ENCODE results near the gene PTMA.
"Not testable (repeated sequence)": the region's sequence is repeated elsewhere in the genome, so short reads cannot be mapped to it uniquely, and the experiment has no call there.

The PTMA gene

GRCh38 chr2:231713406-231713729 is 5.0 kb downstream of the PTMA start:
- not testable (repeated sequence) for H3K4me2 ChIP-seq (ENCODE audit: low read length); H2AFZ ChIP-seq (ENCODE audit: low read length); H3K4me3 ChIP-seq (ENCODE audit: low read depth, low read length, poor library complexity, severe bottlenecking); H3K9me3 ChIP-seq (ENCODE audit: low read length); H4K20me1 ChIP-seq (ENCODE audit: insufficient read depth, low read length); H3K27me3 ChIP-seq (ENCODE audit: insufficient read depth, low read length); H3K9me2 ChIP-seq (ENCODE audit: low read depth, low read length); H3K9ac ChIP-seq (ENCODE audit: low read length)
- peaks cover 34% of the 10 kb centered on the region for H3K4me1 ChIP-seq (ENCODE audit: insufficient read depth, low read length, severe bottlenecking)
- peaks cover 38% of the 10 kb centered on the region for H3K79me2 ChIP-seq (ENCODE audit: insufficient read depth, low read length)
- peaks cover 35% of the 10 kb centered on the region for H3F3A ChIP-seq (ENCODE audit: insufficient read depth, low read length)
- H3K27ac ChIP-seq (ENCODE audit: low read depth, low read length, poor library complexity, severe bottlenecking), result peak overlapping the region; percentile 90
- peaks cover 54% of the 10 kb centered on the region for H3K36me3 ChIP-seq (ENCODE audit: insufficient read depth, low read length)

- H3F3A ChIP-seq (ENCODE audit: insufficient read depth, low read length), result peaks cover 35% of the 10 kb centered on the region
- H3K4me2 ChIP-seq (ENCODE audit: low read length), result no peak overlapping the region; the same call in 1 of the 2 replicates
- peak overlapping the region; percentile 18; the same call in 1 of the 2 replicates for H3K9ac ChIP-seq (ENCODE audit: low read length)
- TF ChIP-seq, protein P1, sequence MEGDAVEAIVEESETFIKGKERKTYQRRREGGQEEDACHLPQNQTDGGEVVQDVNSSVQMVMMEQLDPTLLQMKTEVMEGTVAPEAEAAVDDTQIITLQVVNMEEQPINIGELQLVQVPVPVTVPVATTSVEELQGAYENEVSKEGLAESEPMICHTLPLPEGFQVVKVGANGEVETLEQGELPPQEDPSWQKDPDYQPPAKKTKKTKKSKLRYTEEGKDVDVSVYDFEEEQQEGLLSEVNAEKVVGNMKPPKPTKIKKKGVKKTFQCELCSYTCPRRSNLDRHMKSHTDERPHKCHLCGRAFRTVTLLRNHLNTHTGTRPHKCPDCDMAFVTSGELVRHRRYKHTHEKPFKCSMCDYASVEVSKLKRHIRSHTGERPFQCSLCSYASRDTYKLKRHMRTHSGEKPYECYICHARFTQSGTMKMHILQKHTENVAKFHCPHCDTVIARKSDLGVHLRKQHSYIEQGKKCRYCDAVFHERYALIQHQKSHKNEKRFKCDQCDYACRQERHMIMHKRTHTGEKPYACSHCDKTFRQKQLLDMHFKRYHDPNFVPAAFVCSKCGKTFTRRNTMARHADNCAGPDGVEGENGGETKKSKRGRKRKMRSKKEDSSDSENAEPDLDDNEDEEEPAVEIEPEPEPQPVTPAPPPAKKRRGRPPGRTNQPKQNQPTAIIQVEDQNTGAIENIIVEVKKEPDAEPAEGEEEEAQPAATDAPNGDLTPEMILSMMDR (IDR thresholded peaks at IDR 0.05; ENCODE audit: low read length), result peak; percentile 93
- TF ChIP-seq EZH2 (IDR thresholded peaks at IDR 0.05; ENCODE audit: borderline replicate concordance, low read length), result no peak
- no peaks in the 10 kb centered on the region for H3K9me2 ChIP-seq (ENCODE audit: low read depth, low read length)
- no peaks in the 10 kb centered on the region for H3K27me3 ChIP-seq (ENCODE audit: insufficient read depth, low read length)
- no peak overlapping the region for H3K4me3 ChIP-seq (ENCODE audit: low read depth, low read length, poor library complexity, severe bottlenecking)
- peaks cover 34% of the 10 kb centered on the region for H3K4me1 ChIP-seq (ENCODE audit: insufficient read depth, low read length, severe bottlenecking)
- no peaks in the 10 kb centered on the region for H3K9me3 ChIP-seq (ENCODE audit: low read length)
- H3K79me2 ChIP-seq (ENCODE audit: insufficient read depth, low read length), result peaks cover 32% of the 10 kb centered on the region
- H4K20me1 ChIP-seq (ENCODE audit: insufficient read depth, low read length), result no peaks in the 10 kb centered on the region
- peaks cover 50% of the 10 kb centered on the region for H3K36me3 ChIP-seq (ENCODE audit: insufficient read depth, low read length)
- H3K27ac ChIP-seq (ENCODE audit: low read depth, low read length, poor library complexity, severe bottlenecking), result peak overlapping the region; percentile 90
- no peak overlapping the region for H2AFZ ChIP-seq (ENCODE audit: low read length)
Observed at GRCh38 chr2:231713730-231714638, 5.7 kb downstream of the PTMA start.

GRCh38 chr2:231714639-231715498 is 6.5 kb downstream of the PTMA start:
- Histone ChIP-seq H3K9me2 (ENCODE audit: low read depth, low read length) (no peaks in the 10 kb centered on the region), H2AFZ (ENCODE audit: low read length) (no peak overlapping the region), H3K79me2 (ENCODE audit: insufficient read depth, low read length) (peaks cover 23% of the 10 kb centered on the region), H3K4me3 (ENCODE audit: low read depth, low read length, poor library complexity, severe bottlenecking) (no peak overlapping the region), H3K27me3 (ENCODE audit: insufficient read depth, low read length) (no peaks in the 10 kb centered on the region), H3K4me2 (ENCODE audit: low read length) (no peak overlapping the region), H3K4me1 (ENCODE audit: insufficient read depth, low read length, severe bottlenecking) (peaks cover 36% of the 10 kb centered on the region), H3K36me3 (ENCODE audit: insufficient read depth, low read length) (peaks cover 41% of the 10 kb centered on the region), H3F3A (ENCODE audit: insufficient read depth, low read length) (peaks cover 35% of the 10 kb centered on the region), H4K20me1 (ENCODE audit: insufficient read depth, low read length) (no peaks in the 10 kb centered on the region), H3K9ac (ENCODE audit: low read length) (peak overlapping the region; percentile 18; the same call in 1 of the 2 replicates), H3K9me3 (ENCODE audit: low read length) (no peaks in the 10 kb centered on the region), H3K27ac (ENCODE audit: low read depth, low read length, poor library complexity, severe bottlenecking) (peak overlapping the region; percentile 90)
- TF ChIP-seq, protein P1 (IDR thresholded peaks at IDR 0.05; ENCODE audit: low read length), result peak; percentile 93
- TF ChIP-seq EZH2 (IDR thresholded peaks at IDR 0.05; ENCODE audit: borderline replicate concordance, low read length), result no peak
